HepG2 (cell line): ENCODE data around the gene CPNE2. TPM values are rescaled to one million over a fixed set of nuclear protein-coding genes. Genes with fewer than 3 reads are reported as not detected.

ENCODE experiments used
- ATAC-seq: fragments of 200-7000 bp; cut with Tn5 transposase; 3 replicates; pipeline ENCODE4 v1.9.1; 2020; ENCODE audit warnings: mild to moderate bottlenecking, moderate library complexity
- BruUV-seq: library from RNA; stranded (reverse); fragments of 400-500 nt; replicated peaks from 2 replicates; lab custom pipeline; 2021; lab: Mats Ljungman, UMichigan
- CTCF ChIA-PET: fragments of 300-600 bp; formaldehyde crosslinking; extraction: SDS; loops from one replicate; lab custom pipeline; 2021; ENCODE audit warnings: low total read pairs, inconsistent platforms, low intra/inter-chr PET ratio; lab: Yijun Ruan, JAX
- POLR2A ChIA-PET: fragments of 350-600 bp; sonication (Branson Sonifier 250); formaldehyde crosslinking; loops from one replicate; lab custom pipeline; 2020; ENCODE audit warnings: antibody characterized with exemption, inconsistent platforms; lab: Yijun Ruan, JAX
- DNase-seq: peaks from one replicate; pipeline ENCODE4 v3.0.0-alpha.2; 2015; ENCODE audit warnings: low spot score
- FAIRE-seq: peaks from 3 replicates; lab custom pipeline; 2011; peaks lifted over from hg19 to GRCh38; lab: Jason Lieb, UNC
- H2AFZ ChIP-seq: one replicate; pipeline ENCODE4 v1.6.1; 2011; ENCODE audit warnings: low read length, inconsistent platforms
- H3K27ac ChIP-seq: fragments of 300-600 bp; 3 replicates; pipeline ENCODE4 v1.8.0; 2011; ENCODE audit warnings: mixed run types, mild to moderate bottlenecking, mixed read lengths, low read length, inconsistent platforms; ENCODE audit not compliant: insufficient read depth; ENCODE audit errors: extremely low read length
- H3K27me3 ChIP-seq, 2 experiments: fragments of 200-600 bp in 1 of 2; 2 replicates in 1 of 2; 3 replicates in 1 of 2; pipeline versions ENCODE4 v1.6.0 to v1.8.0; 2011; ENCODE audit warnings: low read length in 2 of 2, mild to moderate bottlenecking in 2 of 2, moderate library complexity in 2 of 2, inconsistent platforms in 1 of 2; ENCODE audit not compliant: insufficient read depth in 2 of 2, control insufficient read depth in 1 of 2
- H3K36me3 ChIP-seq, 2 experiments: fragments of 200-600 bp in 1 of 2; replicated peaks in 1 of 2; 2 replicates in 1 of 2; 3 replicates in 1 of 2; pipeline versions ENCODE4 v1.5.1 to v1.8.0; 2011; ENCODE audit warnings: low read length in 2 of 2, inconsistent platforms in 1 of 2; ENCODE audit not compliant: insufficient read depth in 2 of 2, control insufficient read depth in 1 of 2
- H3K4me1 ChIP-seq: 2 replicates; pipeline ENCODE4 v1.5.1; 2012; ENCODE audit warnings: low read length, inconsistent platforms; ENCODE audit not compliant: insufficient read depth
- H3K4me2 ChIP-seq: 2 replicates; pipeline ENCODE4 v1.6.0; 2011; ENCODE audit warnings: low read depth, low read length, inconsistent platforms
- H3K4me3 ChIP-seq, 3 experiments: fragments of 200-600 bp in 1 of 3; sonication (generic), shearing (Covaris generic) in 1 of 3; replicated peaks in 1 of 3; 2 replicates each; pipeline ENCODE4 v1.5.1; 2011 to 2016; ENCODE audit warnings: low read length in 3 of 3, inconsistent platforms in 2 of 3, low read depth in 2 of 3, mild to moderate bottlenecking in 2 of 3, control low read depth in 1 of 3, mixed read lengths in 1 of 3; ENCODE audit not compliant: insufficient read depth in 1 of 3
- H3K79me2 ChIP-seq: one replicate; pipeline ENCODE4 v1.6.1; 2011; ENCODE audit warnings: low read length, inconsistent platforms; ENCODE audit not compliant: insufficient read depth
- H3K9ac ChIP-seq: 2 replicates; pipeline ENCODE4 v1.6.0; 2011; ENCODE audit warnings: mild to moderate bottlenecking, low read depth, low read length, inconsistent platforms; ENCODE audit not compliant: insufficient read depth
- H3K9me3 ChIP-seq: 2 replicates; pipeline ENCODE4 v1.5.1; 2012; ENCODE audit warnings: mild to moderate bottlenecking, low read length
- H4K20me1 ChIP-seq: 2 replicates; pipeline ENCODE4 v1.6.0; 2011; ENCODE audit warnings: inconsistent platforms, mild to moderate bottlenecking, low read length, moderate library complexity; ENCODE audit not compliant: insufficient read depth
- CBX2 ChIP-seq, 2 experiments: fragments of 200-600 bp in 1 of 2; sonication (generic); formaldehyde crosslinking in 1 of 2; IDR thresholded peaks; 2 replicates each; pipeline versions ENCODE4 v1.7.0 to v1.8.1; 2018 to 2022; ENCODE audit warnings: low read depth in 2 of 2, low read length in 1 of 2, mild to moderate bottlenecking in 1 of 2, missing genetic modification reagents in 1 of 2
- DR1 ChIP-seq: sonication (generic); formaldehyde crosslinking; IDR thresholded peaks from 2 replicates; pipeline ENCODE4 v1.8.0; 2021; ENCODE audit warnings: mild to moderate bottlenecking, missing genetic modification reagents, inconsistent platforms
- FOXA1 ChIP-seq, 2 experiments: fragments of 450-650 bp in 1 of 2; sonication (generic) in 1 of 2; formaldehyde crosslinking in 1 of 2; IDR thresholded peaks; 2 replicates each; pipeline versions ENCODE4 v1.4.0 to v1.6.1; 2016 to 2020; ENCODE audit warnings: missing genetic modification reagents in 1 of 2
- GATAD2A ChIP-seq: IDR thresholded peaks from 2 replicates; pipeline ENCODE4 v1.6.1; 2016
- KDM6A ChIP-seq: IDR thresholded peaks from 2 replicates; pipeline ENCODE4 v1.6.1; 2016; ENCODE audit warnings: low read depth
- PATZ1 ChIP-seq: sonication (generic); formaldehyde crosslinking; IDR thresholded peaks from 2 replicates; pipeline ENCODE4 v1.4.0; 2020; ENCODE audit warnings: missing genetic modification reagents
- PPARG ChIP-seq: conservative IDR thresholded peaks from 2 replicates; pipeline ENCODE4 v1.6.1; 2016; ENCODE audit warnings: missing biosample characterization, missing genetic modification reagents
- RARA ChIP-seq: IDR thresholded peaks from 2 replicates; pipeline ENCODE4 v1.6.1; 2016; ENCODE audit warnings: missing genetic modification reagents, missing compliant biosample characterization
- SKI ChIP-seq: fragments of 450-650 bp; IDR thresholded peaks from one replicate; pipeline ENCODE4 v1.6.1; 2018; ENCODE audit warnings: mild to moderate bottlenecking; ENCODE audit not compliant: partially characterized antibody
- SOX13 ChIP-seq, 3 experiments: fragments of 450-650 bp in 1 of 3; sonication (generic) in 1 of 3; formaldehyde crosslinking in 1 of 3; IDR thresholded peaks in 2 of 3; conservative IDR thresholded peaks in 1 of 3; 2 replicates each; pipeline versions ENCODE4 v1.5.0 to v1.6.1; 2016 to 2020; ENCODE audit warnings: antibody characterized with exemption in 1 of 3, mild to moderate bottlenecking in 1 of 3, missing compliant biosample characterization in 1 of 3, missing genetic modification reagents in 1 of 3, moderate library complexity in 1 of 3
- SOX6 ChIP-seq, 2 experiments: fragments of 450-650 bp in 1 of 2; sonication (generic) in 1 of 2; formaldehyde crosslinking in 1 of 2; IDR thresholded peaks; 2 replicates each; pipeline versions ENCODE4 v1.4.0 to v1.6.1; 2017 to 2020; ENCODE audit warnings: antibody characterized with exemption in 1 of 2, mild to moderate bottlenecking in 1 of 2, missing genetic modification reagents in 1 of 2
- ZNF260 ChIP-seq: sonication (generic); formaldehyde crosslinking; IDR thresholded peaks from 2 replicates; pipeline ENCODE4 v1.4.0; 2020; ENCODE audit warnings: missing genetic modification reagents, low read depth, mild to moderate bottlenecking, borderline replicate concordance
- ZNF331 ChIP-seq: sonication (generic); formaldehyde crosslinking; IDR thresholded peaks from 2 replicates; pipeline ENCODE4 v1.4.0; 2020; ENCODE audit warnings: missing genetic modification reagents
- ZNF501 ChIP-seq: sonication (generic); formaldehyde crosslinking; IDR thresholded peaks from 2 replicates; pipeline ENCODE4 v1.5.1; 2020; ENCODE audit warnings: mild to moderate bottlenecking, moderate library complexity, missing genetic modification reagents
- ZNF513 ChIP-seq: sonication (generic); formaldehyde crosslinking; conservative IDR thresholded peaks from 2 replicates; pipeline ENCODE4 v1.5.0; 2020; ENCODE audit warnings: missing genetic modification reagents
- ZNF644 ChIP-seq: IDR thresholded peaks from 2 replicates; pipeline ENCODE4 v1.6.1; 2016; ENCODE audit warnings: low read depth
- ZNF652 ChIP-seq: IDR thresholded peaks from 2 replicates; pipeline ENCODE4 v1.6.1; 2016; ENCODE audit warnings: low read depth, borderline replicate concordance
- WGBS: methylation state at CpG from one replicate; pipeline ENCODE4 v1.1.6; 2017; ENCODE audit warnings: low lambda C conversion rate; 5-methylcytosine and 5-hydroxymethylcytosine counted together
- in situ Hi-C: cut with HindIII; loops from 2 replicates; pipeline ENCODE4 v1.10.0; 2017; ENCODE audit warnings: low pct_unique_long_range_greater_than_20kb; ENCODE audit not compliant: extremely low pct_ligation_motif_present
- intact Hi-C: fragments of 100-400 bp; cut with micrococcal nuclease; formaldehyde crosslinking; loops from one replicate; pipeline ENCODE4 v1.10.0; 2022; ENCODE audit not compliant: unreplicated experiment
- polyA plus RNA-seq, 8 experiments: library from polyadenylated mRNA; depleted of rRNA in 3 of 8; stranded (reverse) in 7 of 8; unstranded in 1 of 8; fragments of >200 nt; fragmentation: Illumina TruSeq in 4 of 8; extraction: Trizol in 4 of 8; gene quantifications; 2 replicates each; pipeline versions ENCODE4 v1.2.1 to v1.2.3, GENCODE V29; 2011 to 2016; ENCODE audit warnings: low read depth in 4 of 8, missing spikeins in 1 of 8, mixed read lengths in 1 of 8; ENCODE audit not compliant: insufficient read depth in 1 of 8
- total RNA-seq, 5 experiments: library from RNA; depleted of rRNA; stranded (reverse); fragments of >200 nt; fragmentation: Illumina TruSeq; extraction: Trizol; gene quantifications; 2 replicates each; pipeline ENCODE4 v1.2.3, GENCODE V29; 2016; ENCODE audit warnings: low read depth in 1 of 5

The CPNE2 gene
- total and polyA plus RNA-seq, 2 of the 13 experiments (the other 11 are each of a cell fraction or from before 2014, with no cell fraction given) = 10.6 to 23.3 TPM

- BruUV-seq = no TSS peak
- H3K36me3 ChIP-seq = peaks cover 6 to 24% of the 10 kb centered on the region in 2 experiments
- no peak overlapping the region for H3K4me3 ChIP-seq
- H4K20me1 ChIP-seq = no peaks in the 10 kb centered on the region
- ATAC-seq (peak; percentile 76), FAIRE-seq (no peak), DNase-seq (peak; percentile 30)
- H3K4me2 ChIP-seq = peak overlapping the region; percentile 22
- peak overlapping the region; percentile 41 for H3K27ac ChIP-seq
- no peak overlapping the region for H3K9ac ChIP-seq
- H3K4me1 ChIP-seq = peaks cover 19% of the 10 kb centered on the region
- 58% methylated on average over 5 of the region's 5 CpGs for WGBS
- CTCF ChIA-PET = no interaction called here
- intact Hi-C loops (no loop called here), in situ Hi-C loops (no loop called here)
- no peak overlapping the region for H2AFZ ChIP-seq
- peaks cover 6% of the 10 kb centered on the region for H3K79me2 ChIP-seq
- H3K9me3 ChIP-seq = no peaks in the 10 kb centered on the region
- H3K27me3 ChIP-seq = no peaks in the 10 kb centered on the region
- POLR2A ChIA-PET = interaction anchor here (1.2 kb wide), 1 partner anchor 107 kb away, joined by 3 read pairs; no protein-coding TSS in a partner anchor
- peak; percentile 55; the same call in 1 of the 2 replicates for TF ChIP-seq GATAD2A (CRISPR knock-in tag)
- 0 out of 2 replicates have a peak, but pooled peaks have one; percentile 39 for TF ChIP-seq KDM6A
- TF ChIP-seq ZNF644 (CRISPR knock-in tag) = peak; percentile 78
- TF ChIP-seq RARA = peak; percentile 40; the same call in 1 of the 2 replicates
- no peak for TF ChIP-seq DR1 (CRISPR knock-in tag)
- TF ChIP-seq SOX13 (IDR thresholded peaks at IDR 0.05) = no peak
- TF ChIP-seq SOX13 (CRISPR knock-in tag; conservative IDR thresholded peaks at IDR 0.05 in 1 of 2, IDR thresholded peaks at IDR 0.05 in 1 of 2) = peak in 1 of 2 experiments; percentile 63; a peak in 2 of 4 replicates
- TF ChIP-seq ZNF331 = peak; percentile 31; the same call in 1 of the 2 replicates
- TF ChIP-seq ZNF501 (CRISPR knock-in tag) = no peak; the same call in 1 of the 2 replicates
- peak; percentile 42; the same call in 1 of the 2 replicates for TF ChIP-seq PATZ1 (CRISPR knock-in tag)
- TF ChIP-seq ZNF652 (CRISPR knock-in tag) = peak; percentile 76; the same call in 1 of the 2 replicates
- no peak for TF ChIP-seq FOXA1 (IDR thresholded peaks at IDR 0.05)
- peak; percentile 50 for TF ChIP-seq FOXA1 (CRISPR knock-in tag; IDR thresholded peaks at IDR 0.05)
- peak; percentile 56 for TF ChIP-seq SKI
- TF ChIP-seq CBX2 (IDR thresholded peaks at IDR 0.05; ENCODE audit: low read depth, low read length) = no peak
- no peak for TF ChIP-seq CBX2 (CRISPR knock-in tag; IDR thresholded peaks at IDR 0.05; ENCODE audit: low read depth)
- TF ChIP-seq SOX6 (IDR thresholded peaks at IDR 0.05) = no peak
- TF ChIP-seq SOX6 (CRISPR knock-in tag; IDR thresholded peaks at IDR 0.05) = peak; percentile 52; the same call in 1 of the 2 replicates
- no peak for TF ChIP-seq ZNF513 (CRISPR knock-in tag)
- TF ChIP-seq ZNF260 (CRISPR knock-in tag) = no peak
- TF ChIP-seq PPARG (CRISPR knock-in tag) = no peak
These were observed 80.4 kb downstream of the CPNE2 start for GRCh38 chr16:57172721-57173290.
